GM19043 (cell line): ENCODE measurements around the gene ZSWIM7.
"Not testable (repeated sequence)": the region's sequence is repeated elsewhere in the genome, so short reads cannot be mapped to it uniquely, and the experiment has no call there.

Source experiments
- ATAC-seq: cut with Tn5 transposase; IDR thresholded peaks from one replicate; pipeline ENCODE4 v1.9.1; 2021; ENCODE audit warnings: low read depth; ENCODE audit not compliant: unreplicated experiment

ZSWIM7 gene

GRCh38 chr17:15999974-16000827 is 697 bp upstream of the ZSWIM7 start:
- peak; percentile 35 for ATAC-seq

DNA sequence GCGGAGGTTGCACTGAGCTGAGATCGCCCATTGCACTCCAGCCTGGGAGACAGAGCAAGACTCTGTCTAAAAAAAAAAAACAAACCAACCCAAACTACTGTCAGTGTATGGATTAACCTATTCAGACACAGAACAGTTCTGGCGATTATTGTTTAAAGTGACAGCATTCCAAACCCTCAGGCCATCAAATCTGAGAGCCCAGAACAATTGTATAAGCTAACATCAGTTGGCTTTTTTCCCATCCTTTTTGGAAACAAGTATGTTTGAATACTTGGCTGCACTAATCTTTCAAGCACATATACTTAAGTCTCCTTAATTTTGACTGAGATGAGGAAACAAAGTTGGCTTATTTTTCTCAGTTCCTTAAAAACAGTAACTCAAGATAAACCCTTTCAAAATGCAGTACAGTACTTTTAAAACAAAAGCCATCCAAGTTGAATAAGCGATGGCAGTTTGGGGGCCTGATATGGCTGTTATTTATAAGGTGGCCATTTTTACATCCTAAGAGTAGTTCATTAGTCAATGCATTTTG is 1.4 kb downstream of the ZSWIM7 start:
- ATAC-seq = no peak

- no peak for ATAC-seq
Observed at GRCh38 chr17:15996322-15996721, 3.2 kb downstream of the ZSWIM7 start.

- no peak for ATAC-seq
Observed at GRCh38 chr17:15981646-15982580, 17.6 kb downstream of the ZSWIM7 start.

GRCh38 chr17:15981208-15981607 is 18.3 kb downstream of the ZSWIM7 start:
- ATAC-seq = peak; percentile 93

- not testable (repeated sequence) for ATAC-seq
Observed at GRCh38 chr17:15979013-15979412, 20.5 kb downstream of the ZSWIM7 start.

- no peak for ATAC-seq
Observed at GRCh38 chr17:15978606-15979005, 20.9 kb downstream of the ZSWIM7 start.

GRCh38 chr17:15977894-15978293 is 21.6 kb downstream of the ZSWIM7 start:
- no peak for ATAC-seq

- no peak for ATAC-seq
Observed at GRCh38 chr17:15973834-15974233, 25.7 kb downstream of the ZSWIM7 start.

DNA sequence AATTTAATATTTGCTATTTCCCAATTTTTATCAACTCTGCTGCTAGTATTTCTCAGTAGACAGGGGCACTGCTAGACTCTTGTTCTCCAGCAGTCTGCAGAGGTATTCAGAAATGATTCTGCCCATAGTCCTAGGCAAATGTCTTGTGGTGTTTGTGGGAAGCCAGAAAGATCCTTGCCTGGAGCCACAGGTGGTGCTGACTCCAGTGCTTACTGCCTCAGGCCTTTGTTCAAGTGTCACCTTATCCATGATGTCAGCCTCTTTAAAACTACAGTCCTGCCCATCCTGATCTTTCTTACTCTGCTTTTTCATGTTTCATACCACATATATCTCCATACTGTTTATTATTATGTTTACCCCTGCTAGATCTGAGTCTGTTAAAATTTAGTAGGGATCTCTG is 26.5 kb downstream of the ZSWIM7 start:
- no peak for ATAC-seq

DNA sequence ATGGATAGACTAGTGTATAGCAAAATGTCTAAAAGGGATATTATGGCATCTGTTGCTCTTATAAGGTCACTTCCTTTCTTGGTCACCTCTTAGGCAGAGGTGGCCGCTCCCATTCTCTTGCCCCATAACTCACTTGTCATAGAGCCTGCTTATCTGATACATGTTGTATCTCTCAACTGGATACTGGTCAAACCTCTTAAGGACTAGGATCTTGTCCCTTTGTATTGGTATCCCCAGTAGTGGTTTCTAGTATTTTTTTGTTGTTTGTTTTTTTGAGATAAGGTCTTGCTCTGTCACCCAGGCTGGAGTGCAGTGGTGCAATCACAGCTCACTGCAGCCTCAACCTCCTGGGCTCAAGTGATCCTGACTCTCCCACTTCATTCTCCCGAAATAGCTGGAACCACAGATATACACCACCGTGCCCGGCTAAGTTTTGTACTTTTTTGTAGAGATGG is 27.0 kb downstream of the ZSWIM7 start:
- no peak for ATAC-seq

DNA sequence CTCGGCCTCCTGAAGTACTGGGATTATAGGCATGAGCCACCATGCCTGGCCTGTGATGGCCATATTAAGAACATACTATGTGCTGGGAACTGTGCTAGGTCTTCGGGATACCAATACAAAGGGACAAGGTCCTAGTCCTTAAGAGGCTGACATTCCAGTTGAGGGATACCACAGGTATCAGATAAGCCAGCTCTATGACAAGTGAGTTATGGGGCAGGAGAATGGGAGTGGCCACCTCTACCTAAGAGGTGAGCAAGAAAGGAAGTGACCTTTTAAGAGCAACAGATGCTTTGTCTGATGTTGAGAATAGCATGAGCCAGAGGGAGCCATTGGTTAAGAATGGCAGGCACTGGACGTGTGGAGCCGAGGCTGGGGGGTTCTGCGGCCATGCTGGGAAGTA is 27.6 kb downstream of the ZSWIM7 start:
- ATAC-seq = no peak

DNA sequence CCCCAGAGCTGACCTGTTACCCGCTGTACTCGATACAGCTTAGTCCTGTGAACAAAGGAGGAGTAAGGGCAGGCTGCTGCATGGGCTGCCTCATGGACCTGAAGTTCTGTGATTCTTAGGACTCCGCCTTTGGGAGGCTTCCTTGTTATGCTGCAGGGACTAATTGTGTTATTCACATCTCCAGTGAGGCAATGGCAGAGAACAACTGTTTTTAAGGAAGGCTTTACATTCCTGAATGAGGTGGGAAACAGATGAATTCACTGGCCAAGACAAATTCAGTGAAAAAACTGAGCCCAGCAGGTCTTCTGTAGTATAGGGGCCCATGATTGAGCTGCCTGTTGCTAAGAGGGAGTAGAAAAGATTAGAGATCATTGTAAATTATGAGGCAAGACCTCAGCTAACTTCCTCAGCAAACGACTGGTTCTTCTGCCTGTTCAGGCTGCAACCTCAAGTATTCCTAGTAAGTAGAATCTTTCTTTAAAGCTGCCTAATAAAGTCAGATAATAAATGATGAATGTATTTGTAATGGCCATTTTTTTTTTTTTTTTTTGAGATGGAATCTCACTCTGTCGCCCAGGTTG is 28.3 kb downstream of the ZSWIM7 start:
- ATAC-seq = no peak

GRCh38 chr17:15970500-15970899 is 29.0 kb downstream of the ZSWIM7 start:
- ATAC-seq = no peak

- no peak for ATAC-seq
Observed at GRCh38 chr17:15969463-15969862, 30.0 kb downstream of the ZSWIM7 start.

DNA sequence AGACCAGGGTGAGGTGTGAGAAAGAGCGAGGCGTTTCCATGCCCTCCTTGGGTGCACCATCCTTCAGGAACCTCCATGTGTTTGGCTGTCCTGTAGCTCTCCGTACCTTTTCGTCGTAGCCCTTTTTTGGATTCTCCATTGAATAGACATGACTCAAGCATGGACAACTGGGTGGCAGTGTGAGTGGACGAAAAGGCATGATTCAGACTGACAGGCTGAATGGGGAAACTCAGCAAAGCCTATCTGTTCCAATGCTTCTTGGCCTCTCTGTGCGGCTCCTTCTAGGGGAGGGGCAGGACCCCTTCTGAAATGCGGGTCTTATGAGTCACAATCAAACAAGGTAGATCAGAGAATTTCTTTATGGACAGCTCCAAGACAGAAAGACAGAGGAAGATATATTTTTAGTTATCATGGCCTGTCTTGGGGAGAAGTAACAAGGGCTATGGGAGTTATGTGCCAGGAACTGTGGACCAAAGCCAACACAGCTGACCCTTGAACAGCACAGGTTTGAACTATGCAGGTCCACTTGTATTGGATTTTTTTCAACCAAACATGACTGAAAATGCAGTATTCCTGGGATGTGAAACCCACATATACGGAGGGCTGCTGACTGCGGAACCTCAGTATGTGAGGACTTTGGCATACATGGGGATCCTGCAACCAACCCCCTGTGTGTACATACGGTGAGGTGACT is 31.7 kb downstream of the ZSWIM7 start:
- ATAC-seq = no peak

DNA sequence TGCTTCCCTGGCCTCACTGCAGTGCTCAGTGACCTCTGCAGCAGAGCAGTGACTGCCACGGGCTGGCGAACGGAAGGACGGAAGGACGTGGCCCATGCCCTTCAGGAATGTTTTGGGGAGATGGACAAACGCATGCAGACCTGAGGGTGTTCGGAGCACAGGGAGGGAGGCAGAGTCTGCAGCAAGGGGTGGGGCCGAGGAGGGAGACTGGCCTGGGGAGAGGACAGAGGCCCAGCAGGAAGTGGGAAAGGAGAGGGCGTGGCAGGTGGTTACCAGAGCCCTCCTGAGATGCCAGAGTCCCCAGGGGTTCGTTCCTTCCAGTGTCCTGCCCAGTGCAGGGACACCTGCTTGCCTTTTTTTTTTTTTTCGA is 32.6 kb downstream of the ZSWIM7 start:
- ATAC-seq = no peak

DNA sequence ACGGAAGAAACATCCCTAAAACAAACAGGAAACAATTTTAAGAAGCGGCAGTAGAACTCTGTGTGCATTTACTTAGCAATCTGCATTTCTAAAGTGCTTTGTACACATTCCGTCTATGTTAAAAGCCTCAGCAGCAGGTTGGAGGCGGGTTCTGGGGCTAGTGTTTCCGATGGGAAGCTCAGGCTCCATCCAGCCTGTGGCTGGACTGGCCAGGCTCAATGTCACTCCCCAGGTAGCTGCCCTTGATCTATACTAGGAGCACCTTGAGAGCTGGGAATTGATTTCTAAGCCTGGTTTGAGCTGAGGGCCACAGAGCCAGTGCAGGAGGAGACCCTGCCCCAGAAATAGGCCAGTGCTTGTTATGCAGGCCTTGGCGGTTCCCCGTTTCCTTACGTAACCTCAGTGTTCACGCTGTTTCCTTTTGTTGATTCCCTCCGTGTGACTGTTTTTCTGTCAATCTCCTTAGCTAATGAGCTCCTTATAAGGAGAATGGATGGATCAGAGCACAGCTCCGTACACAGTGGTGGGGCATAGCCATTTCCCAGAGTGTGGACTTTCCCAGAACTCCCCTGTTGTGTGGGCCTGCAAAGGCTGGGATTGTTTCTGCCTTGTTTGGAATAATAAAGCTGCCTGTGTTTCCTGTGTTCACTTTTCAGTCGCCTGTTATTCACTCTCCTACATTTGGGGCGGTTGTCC is 33.2 kb downstream of the ZSWIM7 start:
- ATAC-seq = no peak

- ATAC-seq = no peak
Observed at GRCh38 chr17:15965528-15965927, 34.0 kb downstream of the ZSWIM7 start.

DNA sequence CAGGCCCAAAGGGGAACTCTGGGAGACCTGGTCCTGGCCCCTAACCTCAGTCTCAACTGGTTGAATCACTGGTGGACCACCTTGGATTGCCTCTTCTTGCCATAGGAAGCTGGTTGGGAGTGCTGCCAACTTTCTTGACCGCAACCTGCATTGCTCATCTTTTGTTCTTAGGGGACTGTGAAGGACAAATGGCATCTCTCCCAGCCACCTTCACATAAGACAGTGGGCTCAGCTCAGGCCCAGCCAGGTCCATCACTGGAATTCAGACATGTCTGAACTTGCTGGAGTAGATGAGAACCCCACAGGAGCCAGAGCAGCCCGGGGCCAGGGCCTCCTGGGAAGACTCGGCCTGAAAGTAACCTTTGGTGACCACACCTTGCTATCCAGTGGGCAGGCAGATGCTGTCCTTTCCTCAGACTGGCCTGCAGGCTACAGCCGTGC is 35.8 kb downstream of the ZSWIM7 start:
- no peak for ATAC-seq
